Cardiac fibroblast (primary cell): ENCODE data around the gene REV3L.

Experiments
- DNase-seq, 2 donors: peaks; one replicate each; pipeline versions ENCODE4 v3.0.0 to v3.0.0-alpha.2; 2010; ENCODE audit warnings: low read depth in 2 of 2
- H3K4me3 ChIP-seq, 2 donors: replicated peaks in 1 of 2; 1 replicate in 1 of 2; 2 replicates in 1 of 2; pipeline ENCODE4 v1.5.1; 2011; ENCODE audit warnings: low read depth in 2 of 2, low read length in 2 of 2, mild to moderate bottlenecking in 2 of 2, moderate library complexity in 1 of 2
- CTCF ChIP-seq: IDR thresholded peaks from one replicate; pipeline ENCODE4 v1.5.1; 2011; ENCODE audit warnings: low read depth, mild to moderate bottlenecking, low read length, inconsistent platforms

The REV3L gene

GRCh38 chr6:111445861-111446267 is 37.2 kb downstream of the REV3L start:
- no peak for TF ChIP-seq CTCF
- no peak overlapping the region for H3K4me3 ChIP-seq
- no peak for DNase-seq

- no peak for DNase-seq
- no peak for TF ChIP-seq CTCF
- H3K4me3 ChIP-seq = no peak overlapping the region
These were observed 38.2 kb downstream of the REV3L start for GRCh38 chr6:111444794-111445193.

- TF ChIP-seq CTCF = no peak
- H3K4me3 ChIP-seq = no peak overlapping the region
- DNase-seq = no peak
These were observed 41.3 kb downstream of the REV3L start for GRCh38 chr6:111441678-111442243.

- H3K4me3 ChIP-seq = no peak overlapping the region
- DNase-seq = no peak
- no peak for TF ChIP-seq CTCF
These were observed 43.8 kb downstream of the REV3L start for GRCh38 chr6:111439171-111439570.

GRCh38 chr6:111437573-111437972 is 45.4 kb downstream of the REV3L start:
- TF ChIP-seq CTCF = no peak

GRCh38 chr6:111432511-111432910 is 50.5 kb downstream of the REV3L start:
- no peak for TF ChIP-seq CTCF
- H3K4me3 ChIP-seq = no peak overlapping the region
- DNase-seq = no peak

More at GRCh38 chr6:111437573-111437972, 45.4 kb downstream of the REV3L start:
- no peak for DNase-seq
- no peak overlapping the region for H3K4me3 ChIP-seq

GRCh38 chr6:111430605-111431376 is 52.2 kb downstream of the REV3L start:
- DNase-seq = no peak
- H3K4me3 ChIP-seq = no peak overlapping the region
- no peak for TF ChIP-seq CTCF
